Measurements from ENCODE around the gene TMEM240. TPM values are rescaled to one million over a fixed set of nuclear protein-coding genes. Genes with fewer than 3 reads are reported as not detected.
"Not testable (repeated sequence)": the region's sequence is repeated elsewhere in the genome, so short reads cannot be mapped to it uniquely, and the experiment has no call there.

TMEM240 gene
- total RNA-seq, 4 donors from 2014 or later = 1.0 to 1.7 (median 1.1) TPM; not detected in 1

DNA sequence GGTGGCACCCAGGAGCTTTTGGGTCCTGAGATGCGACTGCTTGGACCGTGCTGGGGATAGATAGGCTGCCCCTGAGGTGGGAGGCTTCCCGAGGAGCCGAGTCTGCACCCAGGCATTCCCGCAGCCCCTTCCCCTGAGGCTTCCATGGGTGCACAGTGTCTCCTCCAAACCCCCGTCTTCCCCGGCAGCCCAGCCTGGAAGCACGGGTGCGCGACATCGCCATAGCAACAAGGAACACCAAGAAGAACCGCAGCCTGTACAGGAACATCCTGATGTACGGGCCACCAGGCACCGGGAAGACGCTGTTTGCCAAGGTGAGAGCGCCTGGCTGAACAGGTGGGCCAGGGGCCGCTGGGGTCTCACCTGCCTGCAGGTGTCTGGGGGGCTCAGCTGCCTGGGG lies 16.8 kb downstream of the TMEM240 start:
- no CpG with 5 or more reads among the region's 17 CpGs for WGBS

DNA sequence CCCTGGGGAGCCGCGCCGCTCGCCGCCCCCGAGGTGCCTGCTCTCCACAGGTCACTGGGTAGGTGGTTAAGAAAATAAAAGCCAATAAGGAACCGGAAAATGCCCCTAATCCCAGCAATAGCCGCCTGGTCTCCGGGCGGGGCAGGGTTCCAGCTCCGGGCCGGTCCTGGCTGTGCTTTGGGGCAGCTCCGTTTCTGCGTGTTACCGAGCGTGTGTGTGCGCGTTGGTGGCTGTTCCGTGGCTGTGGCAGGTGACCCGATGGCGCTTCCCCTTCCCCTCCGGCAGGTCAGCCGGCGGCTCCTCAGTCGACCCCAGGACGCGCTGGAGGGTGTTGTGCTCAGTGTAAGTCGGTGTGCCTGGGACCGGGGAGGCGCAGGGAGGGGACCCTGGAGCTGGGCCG lies 17.2 kb downstream of the TMEM240 start:
- not testable (repeated sequence) for DNase-seq (ENCODE audit: low spot score in 2 of 2); H3K9me3 ChIP-seq; H3K27ac ChIP-seq; H3K4me3 ChIP-seq; H3K4me1 ChIP-seq; H3K27me3 ChIP-seq
- 95% methylated on average over 17 of the region's 31 CpGs for WGBS
- H3K36me3 ChIP-seq = peaks cover 72% of the 10 kb centered on the region

More for the DNA sequence above, 16.8 kb downstream of the TMEM240 start:
- H3K27me3 ChIP-seq; DNase-seq (ENCODE audit: low spot score in 2 of 2); H3K4me1 ChIP-seq; H3K4me3 ChIP-seq; H3K27ac ChIP-seq; H3K9me3 ChIP-seq: not testable (repeated sequence)
- peaks cover 72% of the 10 kb centered on the region for H3K36me3 ChIP-seq

DNA sequence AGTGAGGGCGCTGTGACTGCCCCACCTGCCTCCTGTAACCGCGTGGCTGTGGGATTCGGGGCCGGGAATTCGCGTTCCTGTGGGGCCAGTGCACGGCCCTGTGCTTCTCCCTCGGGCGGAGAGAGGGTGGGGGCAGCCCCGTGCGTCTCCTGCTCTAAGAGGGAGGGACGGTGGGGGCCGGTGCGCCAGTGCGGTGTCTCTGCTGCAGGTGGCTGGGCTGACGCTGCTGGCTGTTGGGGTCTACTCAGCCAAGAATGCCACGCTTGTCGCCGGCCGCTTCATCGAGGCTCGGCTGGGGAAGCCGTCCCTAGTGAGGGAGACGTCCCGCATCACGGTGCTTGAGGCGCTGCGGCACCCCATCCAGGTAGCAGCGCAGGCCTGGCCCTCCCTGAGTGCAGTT lies 17.9 kb downstream of the TMEM240 start:
- not testable (repeated sequence) for H3K9me3 ChIP-seq; DNase-seq (ENCODE audit: low spot score in 2 of 2); H3K27ac ChIP-seq; H3K27me3 ChIP-seq; H3K4me1 ChIP-seq; H3K4me3 ChIP-seq
- peaks cover 71% of the 10 kb centered on the region for H3K36me3 ChIP-seq
- WGBS = 80% methylated on average over 3 of the region's 30 CpGs

DNA sequence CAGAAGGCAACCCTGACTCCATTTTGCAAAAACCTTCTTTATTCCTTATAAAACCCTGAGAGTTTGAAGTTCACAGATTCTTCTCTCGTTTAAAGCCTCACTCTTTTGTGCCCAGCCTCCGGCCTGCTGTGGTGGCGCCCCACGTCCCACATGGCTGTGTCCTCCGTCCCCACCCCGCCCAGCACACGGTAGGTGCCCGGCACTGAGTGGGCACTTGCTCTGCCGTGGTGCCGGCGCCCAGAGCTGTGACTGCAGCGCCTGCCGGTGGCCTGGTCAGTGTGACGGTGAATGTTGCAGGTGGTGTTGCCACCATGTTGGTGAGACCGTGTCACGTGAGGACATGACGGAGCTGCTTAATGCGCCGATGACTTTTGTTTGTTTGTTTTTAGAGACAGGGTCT lies 19.1 kb downstream of the TMEM240 start:
- H3K27ac ChIP-seq = no peak overlapping the region
- 94% methylated on average over 19 of the region's 19 CpGs for WGBS
- peaks cover 68% of the 10 kb centered on the region for H3K36me3 ChIP-seq
- no peak overlapping the region for H3K4me3 ChIP-seq
- TF ChIP-seq, protein P1, sequence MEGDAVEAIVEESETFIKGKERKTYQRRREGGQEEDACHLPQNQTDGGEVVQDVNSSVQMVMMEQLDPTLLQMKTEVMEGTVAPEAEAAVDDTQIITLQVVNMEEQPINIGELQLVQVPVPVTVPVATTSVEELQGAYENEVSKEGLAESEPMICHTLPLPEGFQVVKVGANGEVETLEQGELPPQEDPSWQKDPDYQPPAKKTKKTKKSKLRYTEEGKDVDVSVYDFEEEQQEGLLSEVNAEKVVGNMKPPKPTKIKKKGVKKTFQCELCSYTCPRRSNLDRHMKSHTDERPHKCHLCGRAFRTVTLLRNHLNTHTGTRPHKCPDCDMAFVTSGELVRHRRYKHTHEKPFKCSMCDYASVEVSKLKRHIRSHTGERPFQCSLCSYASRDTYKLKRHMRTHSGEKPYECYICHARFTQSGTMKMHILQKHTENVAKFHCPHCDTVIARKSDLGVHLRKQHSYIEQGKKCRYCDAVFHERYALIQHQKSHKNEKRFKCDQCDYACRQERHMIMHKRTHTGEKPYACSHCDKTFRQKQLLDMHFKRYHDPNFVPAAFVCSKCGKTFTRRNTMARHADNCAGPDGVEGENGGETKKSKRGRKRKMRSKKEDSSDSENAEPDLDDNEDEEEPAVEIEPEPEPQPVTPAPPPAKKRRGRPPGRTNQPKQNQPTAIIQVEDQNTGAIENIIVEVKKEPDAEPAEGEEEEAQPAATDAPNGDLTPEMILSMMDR (IDR thresholded peaks at IDR 0.05) = no peak
- TF ChIP-seq POLR2A (IDR thresholded peaks at IDR 0.05) (no peak), POLR2AphosphoS5 (IDR thresholded peaks at IDR 0.05) (no peak), EP300 (IDR thresholded peaks at IDR 0.05) (no peak)
- no peak for DNase-seq (ENCODE audit: low spot score in 2 of 2)
- no peaks in the 10 kb centered on the region for H3K9me3 ChIP-seq
- no peaks in the 10 kb centered on the region for H3K4me1 ChIP-seq
- no peaks in the 10 kb centered on the region for H3K27me3 ChIP-seq

DNA sequence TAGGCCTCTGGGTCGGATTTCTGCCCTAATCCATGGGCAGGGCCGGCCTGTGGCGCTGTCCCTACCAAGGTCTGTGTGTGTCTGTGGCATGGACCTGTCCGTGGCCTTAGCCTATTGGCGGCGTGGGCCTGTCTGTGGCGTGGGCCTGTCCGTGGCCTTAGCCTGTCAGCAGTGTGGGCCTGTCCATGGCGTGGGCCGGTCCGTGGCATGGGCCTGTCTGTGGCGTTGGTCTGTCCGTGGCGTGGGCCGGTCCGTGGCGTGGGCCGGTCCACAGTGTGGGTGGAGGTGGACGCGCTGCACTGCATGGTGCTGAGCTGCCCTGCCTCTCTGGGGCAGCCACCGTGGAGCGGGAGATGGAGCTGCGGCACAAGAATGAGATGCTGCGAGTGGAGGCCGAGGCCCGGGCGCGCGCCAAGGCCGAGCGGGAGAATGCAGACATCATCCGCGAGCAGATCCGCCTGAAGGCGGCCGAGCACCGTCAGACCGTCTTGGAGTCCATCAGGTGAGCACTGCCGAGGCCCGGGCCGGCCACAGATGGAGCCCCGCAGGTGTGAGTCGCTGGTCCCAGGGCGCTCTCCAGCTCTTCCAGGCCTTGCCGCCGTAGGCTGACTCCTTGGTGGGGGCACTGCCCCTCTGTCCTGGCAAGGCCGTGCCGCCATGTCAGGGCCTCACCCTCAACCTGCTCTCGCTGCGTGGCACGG lies 20.5 kb downstream of the TMEM240 start:
- H3K4me1 ChIP-seq; DNase-seq (ENCODE audit: low spot score in 2 of 2); H3K27me3 ChIP-seq; H3K4me3 ChIP-seq; H3K9me3 ChIP-seq; H3K27ac ChIP-seq: not testable (repeated sequence)
- H3K36me3 ChIP-seq = peaks cover 58% of the 10 kb centered on the region
- WGBS = 97% methylated on average over 19 of the region's 51 CpGs

DNA sequence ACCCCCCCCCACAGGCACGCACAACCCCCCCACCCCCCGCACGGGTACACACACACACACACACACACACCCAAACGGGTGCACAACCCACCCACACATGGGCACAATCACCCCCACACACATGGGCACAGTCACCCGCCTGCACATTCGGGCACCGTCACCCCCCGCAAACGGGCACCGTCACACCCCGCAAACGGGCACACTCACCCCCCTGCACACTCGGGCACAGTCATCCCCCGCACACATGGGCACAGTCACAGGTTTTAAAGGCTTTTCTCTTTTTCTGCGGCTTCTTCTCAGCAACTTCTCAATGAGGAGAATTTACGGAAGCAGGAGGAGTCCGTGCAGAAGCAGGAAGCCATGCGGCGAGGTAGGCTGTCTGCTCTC lies 21.8 kb downstream of the TMEM240 start:
- H3K36me3 ChIP-seq = peaks cover 53% of the 10 kb centered on the region
- not testable (repeated sequence) for H3K27ac ChIP-seq; H3K9me3 ChIP-seq; H3K4me3 ChIP-seq; DNase-seq (ENCODE audit: low spot score in 2 of 2); H3K4me1 ChIP-seq; H3K27me3 ChIP-seq
- WGBS = 92% methylated on average over 14 of the region's 19 CpGs

DNA sequence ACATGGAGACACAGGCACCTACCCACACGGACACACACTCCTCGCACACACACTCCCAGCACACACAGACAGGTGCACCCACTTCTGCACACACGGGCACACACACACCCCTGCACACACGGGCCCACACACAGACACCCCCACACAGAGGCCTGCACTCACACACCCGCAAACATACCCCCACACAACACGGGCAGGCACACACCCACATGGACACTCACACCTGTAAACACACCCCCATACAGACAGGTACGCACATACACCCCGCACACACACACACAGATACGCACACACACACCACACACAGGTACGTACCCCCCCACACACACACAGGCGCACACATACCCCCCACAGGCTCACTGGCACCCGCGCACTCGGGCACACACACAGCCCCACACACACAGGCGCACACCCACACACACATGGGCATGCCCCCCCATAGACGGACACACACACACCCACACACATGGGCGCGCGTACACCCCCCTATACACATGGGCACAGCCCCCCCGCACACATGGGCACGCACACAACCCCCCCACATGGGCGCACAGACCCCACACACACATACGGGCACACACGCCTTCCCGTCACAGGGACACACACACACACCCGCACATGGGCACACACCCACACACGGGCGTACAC lies 22.3 kb downstream of the TMEM240 start:
- no peak overlapping the region for H3K27ac ChIP-seq
- DNase-seq (ENCODE audit: low spot score in 2 of 2) = no peak
- H3K27me3 ChIP-seq = no peaks in the 10 kb centered on the region
- 94% methylated on average over 24 of the region's 28 CpGs for WGBS
- no peaks in the 10 kb centered on the region for H3K9me3 ChIP-seq
- H3K4me3 ChIP-seq = no peak overlapping the region
- H3K36me3 ChIP-seq = peaks cover 48% of the 10 kb centered on the region
- no peak for TF ChIP-seq POLR2AphosphoS5 (IDR thresholded peaks at IDR 0.05)
- TF ChIP-seq EP300 (IDR thresholded peaks at IDR 0.05) = no peak
- TF ChIP-seq POLR2A (IDR thresholded peaks at IDR 0.05) = no peak
- TF ChIP-seq, protein P1 (IDR thresholded peaks at IDR 0.05) = no peak
- H3K4me1 ChIP-seq = peaks cover 5% of the 10 kb centered on the region

DNA sequence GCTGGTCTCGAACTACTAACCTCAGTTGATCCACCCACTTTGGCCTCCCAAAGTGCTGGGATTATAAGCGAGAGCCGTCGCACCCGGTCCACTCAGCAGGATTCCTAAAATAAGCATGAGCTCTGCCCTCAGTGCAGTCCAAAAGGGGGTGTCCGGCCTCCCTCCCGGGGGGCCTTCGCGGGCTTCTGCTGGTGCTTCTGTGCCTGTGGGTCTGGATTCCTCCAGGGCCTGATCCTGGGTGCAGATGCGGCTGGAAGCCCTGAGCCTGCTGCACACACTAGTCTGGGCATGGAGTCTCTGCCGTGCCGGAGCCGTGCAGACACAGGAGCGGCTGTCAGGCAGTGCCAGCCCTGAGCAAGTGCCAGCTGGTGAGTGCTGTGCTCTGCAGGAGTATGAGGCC lies 23.5 kb downstream of the TMEM240 start:
- peaks cover 40% of the 10 kb centered on the region for H3K36me3 ChIP-seq
- DNase-seq (ENCODE audit: low spot score in 2 of 2) = not testable (repeated sequence)

DNA sequence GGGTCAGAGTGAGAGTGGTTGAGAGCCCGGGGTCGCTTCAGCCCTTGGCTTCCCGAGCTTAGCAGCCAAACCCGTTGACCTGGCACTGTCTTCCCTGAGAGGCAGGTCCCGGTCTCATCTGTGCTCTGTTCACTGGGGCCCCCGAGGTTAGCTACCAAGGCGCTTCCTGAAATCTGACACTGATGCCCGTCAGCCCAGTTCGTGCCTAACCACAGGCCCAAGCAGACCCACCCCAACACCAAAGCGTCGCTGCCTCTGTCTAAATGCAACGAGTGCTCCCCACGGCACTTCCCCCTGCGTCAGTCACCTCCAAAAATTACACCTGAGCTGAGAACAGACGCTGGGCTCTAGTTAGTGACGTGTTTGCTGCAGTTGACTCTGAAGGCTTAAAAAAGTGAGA lies 26.0 kb downstream of the TMEM240 start:
- H3K4me3 ChIP-seq; H3K9me3 ChIP-seq; H3K27me3 ChIP-seq; DNase-seq (ENCODE audit: low spot score in 2 of 2); H3K27ac ChIP-seq: not testable (repeated sequence)
- H3K4me1 ChIP-seq = peaks cover 16% of the 10 kb centered on the region
- WGBS = 83% methylated on average over 9 of the region's 16 CpGs
- H3K36me3 ChIP-seq = peaks cover 22% of the 10 kb centered on the region

More for the DNA sequence above, 23.5 kb downstream of the TMEM240 start:
- not testable (repeated sequence) for H3K27ac ChIP-seq, H3K4me1 ChIP-seq, H3K9me3 ChIP-seq, H3K4me3 ChIP-seq, H3K27me3 ChIP-seq
- WGBS = 88% methylated on average over 8 of the region's 14 CpGs

DNA sequence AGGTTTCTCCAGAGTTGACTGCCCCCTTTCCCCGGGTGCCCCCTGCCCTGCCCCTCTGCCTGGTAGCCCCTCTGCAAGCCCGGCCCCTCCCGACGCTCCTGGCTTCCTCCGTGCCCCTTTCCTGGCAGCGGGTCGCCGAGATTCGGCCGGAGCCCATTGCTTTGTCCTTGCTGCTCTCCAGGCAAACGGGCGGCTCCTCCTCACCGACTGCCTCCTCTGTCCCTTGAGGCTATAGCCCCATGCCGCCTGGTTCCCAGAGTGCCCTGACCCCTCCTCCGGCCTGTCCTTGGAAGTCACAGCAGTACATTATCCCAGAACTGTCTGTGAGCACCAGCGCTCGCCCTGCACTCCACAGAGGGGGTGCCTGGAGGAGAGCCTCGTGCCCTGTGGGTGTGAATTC lies 26.7 kb downstream of the TMEM240 start:
- not testable (repeated sequence) for H3K9me3 ChIP-seq; H3K27me3 ChIP-seq; H3K27ac ChIP-seq; DNase-seq (ENCODE audit: low spot score in 2 of 2)
- WGBS = 69% methylated on average over 11 of the region's 18 CpGs
- peaks cover 19% of the 10 kb centered on the region for H3K36me3 ChIP-seq
- H3K4me3 ChIP-seq = peak overlapping the region; percentile 3
- peaks cover 16% of the 10 kb centered on the region for H3K4me1 ChIP-seq

DNA sequence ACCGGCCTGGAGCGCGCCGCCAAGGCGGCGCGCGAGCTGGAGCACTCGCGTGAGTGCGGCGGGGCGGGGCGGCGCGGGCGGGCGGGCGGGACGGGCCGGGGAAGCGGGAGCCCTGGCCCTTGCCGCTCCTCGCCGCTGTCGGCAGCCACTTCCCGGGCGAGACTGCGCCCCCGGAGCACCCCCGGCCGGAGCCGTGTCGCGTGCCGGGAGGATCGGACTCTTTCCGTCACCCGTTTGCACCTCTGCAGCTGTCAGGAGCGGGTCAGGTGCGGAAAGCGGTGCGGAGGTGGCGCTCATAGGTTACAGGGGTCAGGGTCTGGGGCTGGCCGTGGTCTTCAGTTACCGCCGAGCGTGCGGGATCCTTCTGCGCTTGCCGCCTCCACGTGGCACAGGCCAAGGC lies 28.0 kb downstream of the TMEM240 start:
- H3K9me3 ChIP-seq; H3K36me3 ChIP-seq; H3K27me3 ChIP-seq; DNase-seq (ENCODE audit: low spot score in 2 of 2): not testable (repeated sequence)
- WGBS = no CpG with 5 or more reads among the region's 52 CpGs
- peaks cover 16% of the 10 kb centered on the region for H3K4me1 ChIP-seq
- H3K4me3 ChIP-seq = peak overlapping the region; percentile 87
- peak overlapping the region; percentile 88 for H3K27ac ChIP-seq
